Panc1 (cell line): ENCODE data around the gene PDHA2.

Source experiments
- POLR2AphosphoS5 ChIP-seq: IDR thresholded peaks from 2 replicates; pipeline ENCODE4 v1.6.1; 2012; ENCODE audit warnings: mild to moderate bottlenecking, low read depth, low read length, moderate library complexity
- TF ChIP-seq, protein P1 (sequence below): fragments of 450-650 bp; IDR thresholded peaks from 2 replicates; pipeline ENCODE4 v1.5.1; 2017; ENCODE audit warnings: mild to moderate bottlenecking

DNA sequence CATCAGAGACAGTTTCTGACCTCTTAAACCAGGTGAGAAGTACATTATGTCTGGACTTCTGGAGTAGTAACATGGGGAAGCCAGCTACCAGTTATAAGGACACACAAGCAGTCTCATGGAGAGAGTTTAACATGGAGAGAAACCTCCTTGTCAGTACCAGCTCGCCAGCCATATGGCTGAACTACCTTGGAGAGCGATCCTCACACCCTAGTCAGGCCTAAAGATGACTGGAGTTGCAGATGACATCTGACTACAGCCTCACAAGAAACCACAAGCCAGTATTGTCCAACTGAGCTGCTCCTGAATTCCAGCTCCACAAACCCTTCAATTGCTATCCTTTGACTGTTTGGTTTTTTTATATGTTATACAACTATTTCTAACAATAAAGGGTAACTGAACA lies 49.8 kb downstream of the PDHA2 start:
- TF ChIP-seq, protein P1, sequence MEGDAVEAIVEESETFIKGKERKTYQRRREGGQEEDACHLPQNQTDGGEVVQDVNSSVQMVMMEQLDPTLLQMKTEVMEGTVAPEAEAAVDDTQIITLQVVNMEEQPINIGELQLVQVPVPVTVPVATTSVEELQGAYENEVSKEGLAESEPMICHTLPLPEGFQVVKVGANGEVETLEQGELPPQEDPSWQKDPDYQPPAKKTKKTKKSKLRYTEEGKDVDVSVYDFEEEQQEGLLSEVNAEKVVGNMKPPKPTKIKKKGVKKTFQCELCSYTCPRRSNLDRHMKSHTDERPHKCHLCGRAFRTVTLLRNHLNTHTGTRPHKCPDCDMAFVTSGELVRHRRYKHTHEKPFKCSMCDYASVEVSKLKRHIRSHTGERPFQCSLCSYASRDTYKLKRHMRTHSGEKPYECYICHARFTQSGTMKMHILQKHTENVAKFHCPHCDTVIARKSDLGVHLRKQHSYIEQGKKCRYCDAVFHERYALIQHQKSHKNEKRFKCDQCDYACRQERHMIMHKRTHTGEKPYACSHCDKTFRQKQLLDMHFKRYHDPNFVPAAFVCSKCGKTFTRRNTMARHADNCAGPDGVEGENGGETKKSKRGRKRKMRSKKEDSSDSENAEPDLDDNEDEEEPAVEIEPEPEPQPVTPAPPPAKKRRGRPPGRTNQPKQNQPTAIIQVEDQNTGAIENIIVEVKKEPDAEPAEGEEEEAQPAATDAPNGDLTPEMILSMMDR: no peak
- no peak for TF ChIP-seq POLR2AphosphoS5
